Choroid plexus epithelial cell (primary cell): ENCODE results near the gene IL17REL.

ENCODE experiments used
- DNase-seq: peaks from one replicate; pipeline ENCODE4 v3.0.0-alpha.2; 2010; ENCODE audit warnings: low read depth
- H3K4me3 ChIP-seq: 2 replicates; pipeline ENCODE4 v1.5.1; 2011; ENCODE audit warnings: low read depth, mild to moderate bottlenecking, control low read depth, low read length, moderate library complexity
- CTCF ChIP-seq: conservative IDR thresholded peaks from 2 replicates; pipeline ENCODE4 v1.5.1; 2011; ENCODE audit warnings: low read depth, mild to moderate bottlenecking, control low read depth, inconsistent platforms, low read length, moderate library complexity

Gene IL17REL

GRCh38 chr22:49964136-49965090 is 48.2 kb downstream of the IL17REL start:
- TF ChIP-seq CTCF, result no peak
- H3K4me3 ChIP-seq, result no peak overlapping the region
- no peak for DNase-seq

GRCh38 chr22:49963647-49964026 is 48.9 kb downstream of the IL17REL start:
- no peak for DNase-seq
- H3K4me3 ChIP-seq, result peak overlapping the region; percentile 8
- TF ChIP-seq CTCF, result no peak

GRCh38 chr22:49962751-49963646 is 49.6 kb downstream of the IL17REL start:
- no peak for TF ChIP-seq CTCF
- no peak for DNase-seq
- H3K4me3 ChIP-seq, result peak overlapping the region; percentile 78

- TF ChIP-seq CTCF, result no peak
- peak overlapping the region; percentile 78 for H3K4me3 ChIP-seq
- peak; percentile 96 for DNase-seq
These were observed 50.4 kb downstream of the IL17REL start for GRCh38 chr22:49962012-49962750.

GRCh38 chr22:49961601-49962011 is 51.0 kb downstream of the IL17REL start:
- peak; percentile 49 for DNase-seq
- TF ChIP-seq CTCF, result no peak
- peak overlapping the region; percentile 78 for H3K4me3 ChIP-seq

GRCh38 chr22:49961005-49961600 is 51.5 kb downstream of the IL17REL start:
- H3K4me3 ChIP-seq, result peak overlapping the region; percentile 78

More at GRCh38 chr22:49961005-49961600, 51.5 kb downstream of the IL17REL start:
- TF ChIP-seq CTCF, result no peak
- peak; percentile 59 for DNase-seq
